DLD1 (cell line): ENCODE measurements around the gene KRTAP2-4.
"Not testable (repeated sequence)": the region's sequence is repeated elsewhere in the genome, so short reads cannot be mapped to it uniquely, and the experiment has no call there.

ENCODE experiments used
- in situ Hi-C: cut with HindIII; loops from 2 replicates; pipeline ENCODE4 v1.10.0; 2017; ENCODE audit warnings: low sequenced_read_pairs

Gene KRTAP2-4

GRCh38 chr17:41065829-41066624 is at the start of gene KRTAP2-4:
Gene KRTAP2-4 (minus strand): TSS chr17:41065879. CDS start chr17:41065845, 34 bp downstream.
- in situ Hi-C loops, result no loop called here

- in situ Hi-C loops, result no loop called here
Observed at GRCh38 chr17:41111151-41111885, 45.6 kb upstream of the KRTAP2-4 start.

- in situ Hi-C loops, result not testable (repeated sequence)
Observed at GRCh38 chr17:41108728-41109386, 43.2 kb upstream of the KRTAP2-4 start.

- in situ Hi-C loops, result no loop called here
Observed at GRCh38 chr17:41107941-41108450, 42.3 kb upstream of the KRTAP2-4 start.

GRCh38 chr17:41105347-41105746 is 39.7 kb upstream of the KRTAP2-4 start, which contains the start of gene KRTAP4-9:
Gene KRTAP4-9 (plus strand): TSS chr17:41105389. CDS start chr17:41105389, 0 bp downstream.
- in situ Hi-C loops, result not testable (repeated sequence)

- in situ Hi-C loops, result not testable (repeated sequence)
Observed at GRCh38 chr17:41104386-41105038, 38.8 kb upstream of the KRTAP2-4 start.

- in situ Hi-C loops, result no loop called here
Observed at GRCh38 chr17:41103896-41104295, 38.2 kb upstream of the KRTAP2-4 start.

GRCh38 chr17:41101586-41102259 is 36.0 kb upstream of the KRTAP2-4 start, which contains the start of gene KRTAP4-16:
Gene KRTAP4-16 (minus strand): TSS chr17:41102209. CDS start chr17:41102209, 0 bp downstream.
- in situ Hi-C loops, result no loop called here

- in situ Hi-C loops, result not testable (repeated sequence)
Observed at GRCh38 chr17:41099682-41100480, 34.2 kb upstream of the KRTAP2-4 start.

GRCh38 chr17:41098481-41098880 is 32.8 kb upstream of the KRTAP2-4 start:
- in situ Hi-C loops, result no loop called here

GRCh38 chr17:41098042-41098441 is 32.4 kb upstream of the KRTAP2-4 start, which contains the start of gene KRTAP4-8:
Gene KRTAP4-8 (minus strand): TSS chr17:41098142. CDS start chr17:41098084, 58 bp downstream.
- in situ Hi-C loops, result no loop called here

- in situ Hi-C loops, result no loop called here
Observed at GRCh38 chr17:41096055-41096454, 30.4 kb upstream of the KRTAP2-4 start.

- in situ Hi-C loops, result not testable (repeated sequence)
Observed at GRCh38 chr17:41088760-41089352, 23.2 kb upstream of the KRTAP2-4 start.

GRCh38 chr17:41084100-41084856 is 18.6 kb upstream of the KRTAP2-4 start, which contains the start of gene KRTAP4-7:
Gene KRTAP4-7 (plus strand): TSS chr17:41084150. CDS start chr17:41084207, 57 bp downstream.
- in situ Hi-C loops, result not testable (repeated sequence)

- in situ Hi-C loops, result not testable (repeated sequence)
Observed at GRCh38 chr17:41083427-41083826, 17.7 kb upstream of the KRTAP2-4 start.

GRCh38 chr17:41082626-41083025 is 16.9 kb upstream of the KRTAP2-4 start:
- in situ Hi-C loops, result no loop called here

GRCh38 chr17:41076788-41077187 is 11.1 kb upstream of the KRTAP2-4 start:
- in situ Hi-C loops, result no loop called here

GRCh38 chr17:41073676-41074075 is 8.0 kb upstream of the KRTAP2-4 start:
- in situ Hi-C loops, result no loop called here
